Hematopoietic multipotent progenitor cell treated with erythropoietin and hydrocortisone succinate and interleukin-3 and kit ligand, for 15 days (in vitro differentiated cells): ENCODE data around the gene FPR1.
A peak's percentile ranks its signal among the peaks of the same experiment; 100 is the strongest.

Experiments used
- DNase-seq: peaks from one replicate; pipeline ENCODE4 v3.0.0-alpha.2; 2015; ENCODE audit warnings: low spot score

The FPR1 gene

DNA sequence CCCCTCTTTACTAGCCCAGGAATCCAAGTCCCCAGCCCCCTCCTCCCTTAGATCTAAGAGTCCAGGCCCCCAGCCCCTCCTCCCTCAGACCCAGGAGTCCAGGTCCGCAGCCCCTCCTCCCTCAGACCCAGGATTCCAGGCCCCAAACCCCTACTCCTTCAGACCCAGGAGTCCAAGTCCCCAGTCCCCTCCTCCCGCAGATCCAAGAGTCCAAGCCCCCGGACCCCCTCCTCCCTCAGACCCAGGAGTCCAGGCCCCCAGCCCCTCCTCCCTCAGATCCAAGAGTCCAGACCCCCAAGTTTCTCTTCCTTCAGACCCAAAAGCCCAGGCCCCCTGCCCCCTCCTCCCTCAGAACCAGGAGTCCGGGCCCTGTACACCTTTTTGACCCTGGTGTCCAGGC is 47.1 kb downstream of the FPR1 start:
- no peak for DNase-seq

DNA sequence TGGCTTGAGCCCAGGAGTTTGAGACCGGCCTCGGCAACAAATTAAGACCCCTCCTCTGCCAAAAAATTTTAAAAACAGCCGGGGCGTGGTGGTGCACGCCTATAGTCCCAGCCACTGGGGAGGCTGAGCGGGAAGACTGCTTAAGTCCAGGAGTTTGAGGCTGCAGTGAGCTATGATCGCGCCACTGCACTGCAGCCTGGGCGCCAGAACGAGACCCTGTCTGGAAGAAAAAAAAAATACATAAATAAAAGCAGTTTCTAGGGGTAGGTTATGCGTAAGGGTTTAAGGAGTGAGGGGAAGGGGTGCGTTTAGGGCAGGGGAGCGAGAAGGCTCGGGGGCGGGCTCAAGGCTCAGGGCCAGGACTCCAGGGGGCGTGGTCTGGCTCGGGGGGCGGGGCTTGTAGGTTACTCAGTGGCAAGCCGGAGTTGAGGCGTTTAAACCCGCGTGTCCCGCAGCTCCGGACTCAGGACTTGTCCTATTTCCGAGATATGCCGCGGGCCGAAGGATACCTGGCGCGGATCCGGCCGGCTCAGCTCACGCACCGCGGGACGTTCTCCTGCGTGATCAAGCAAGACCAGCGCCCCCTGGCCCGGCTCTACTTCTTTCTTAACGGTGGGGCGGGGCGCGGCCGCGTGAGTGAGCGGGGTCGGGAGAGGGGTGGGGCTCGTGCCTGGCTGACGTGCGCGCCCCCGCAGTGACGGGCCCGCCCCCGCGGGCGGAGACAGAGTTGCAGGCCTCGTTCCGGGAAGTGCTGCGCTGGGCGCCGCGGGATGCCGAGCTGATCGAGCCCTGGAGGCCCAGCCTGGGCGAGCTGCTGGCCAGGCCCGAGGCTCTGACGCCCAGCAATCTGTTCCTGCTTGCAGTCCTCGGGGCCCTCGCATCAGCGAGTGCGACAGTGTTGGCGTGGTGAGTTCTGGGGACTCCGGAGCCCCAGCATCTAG is 47.8 kb downstream of the FPR1 start:
- peak; percentile 84 for DNase-seq

DNA sequence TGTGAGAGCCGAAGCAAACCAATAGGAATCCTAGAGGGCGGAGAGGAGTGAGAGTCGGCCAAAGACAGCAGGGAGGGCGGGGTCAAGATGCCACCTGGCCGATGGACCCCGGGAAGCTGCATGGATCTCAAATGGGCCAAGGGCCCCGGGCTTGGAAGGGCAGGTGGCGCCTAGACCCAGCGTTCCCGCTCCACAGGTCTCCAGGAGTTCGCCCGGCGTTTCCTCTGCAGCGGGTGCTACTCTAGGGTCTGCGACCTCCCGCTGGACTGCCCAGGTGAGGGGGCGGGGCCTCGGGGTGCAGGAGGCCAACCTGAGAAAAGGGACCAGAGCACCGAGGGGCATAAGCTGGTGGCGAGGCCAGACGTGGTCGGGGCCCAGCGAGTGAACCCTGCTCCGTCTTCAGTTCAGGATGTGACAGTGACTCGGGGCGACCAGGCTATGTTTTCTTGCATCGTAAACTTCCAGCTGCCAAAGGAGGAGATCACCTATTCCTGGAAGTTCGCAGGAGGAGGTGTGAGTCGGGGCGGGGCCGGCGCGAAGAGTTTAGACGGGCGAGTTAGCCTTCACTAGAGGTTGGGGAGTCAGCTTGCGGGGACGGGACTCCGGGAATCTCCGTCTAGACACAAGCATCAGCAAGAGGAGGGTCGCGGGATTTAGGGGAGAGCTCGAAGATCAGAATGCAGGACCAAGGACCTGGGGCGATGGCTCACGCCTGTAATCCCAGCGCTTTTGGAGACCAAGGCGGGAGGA is 48.7 kb downstream of the FPR1 start:
- no peak for DNase-seq

DNA sequence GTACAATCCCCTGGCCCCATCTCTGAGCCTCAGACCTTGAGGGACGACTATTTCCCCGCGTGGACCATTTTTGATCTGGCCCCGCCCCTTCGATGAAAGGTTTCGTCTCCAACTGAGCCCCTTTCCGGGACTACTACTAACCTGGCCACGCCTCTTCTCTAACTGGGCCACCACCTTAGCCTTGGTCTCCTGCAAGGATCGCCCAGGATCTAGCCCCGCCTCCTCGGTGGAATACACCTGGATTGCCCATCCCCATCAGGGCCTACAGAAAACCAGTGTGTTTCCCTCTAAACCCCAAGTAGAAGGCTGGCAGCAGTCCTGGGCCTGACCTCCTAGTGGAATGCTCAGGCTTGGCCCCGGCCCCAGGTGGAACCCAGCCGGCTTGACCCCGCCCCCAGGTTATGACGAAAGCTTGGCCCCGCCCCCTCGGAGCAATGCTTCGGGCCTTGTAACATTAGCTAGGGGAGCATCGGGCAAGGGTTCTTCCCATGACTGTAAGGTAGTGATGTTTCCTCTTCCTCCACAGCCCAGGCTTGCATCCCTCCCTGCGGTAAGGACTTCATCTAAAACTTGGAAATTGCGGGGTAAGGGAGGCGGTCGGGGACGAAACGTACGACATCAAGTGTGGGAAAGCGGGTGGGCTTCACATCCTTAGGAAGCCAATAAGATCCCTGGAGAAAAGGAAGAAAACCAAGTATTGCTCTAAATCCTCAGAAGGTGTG is 49.4 kb downstream of the FPR1 start:
- DNase-seq, result peak; percentile 37

DNA sequence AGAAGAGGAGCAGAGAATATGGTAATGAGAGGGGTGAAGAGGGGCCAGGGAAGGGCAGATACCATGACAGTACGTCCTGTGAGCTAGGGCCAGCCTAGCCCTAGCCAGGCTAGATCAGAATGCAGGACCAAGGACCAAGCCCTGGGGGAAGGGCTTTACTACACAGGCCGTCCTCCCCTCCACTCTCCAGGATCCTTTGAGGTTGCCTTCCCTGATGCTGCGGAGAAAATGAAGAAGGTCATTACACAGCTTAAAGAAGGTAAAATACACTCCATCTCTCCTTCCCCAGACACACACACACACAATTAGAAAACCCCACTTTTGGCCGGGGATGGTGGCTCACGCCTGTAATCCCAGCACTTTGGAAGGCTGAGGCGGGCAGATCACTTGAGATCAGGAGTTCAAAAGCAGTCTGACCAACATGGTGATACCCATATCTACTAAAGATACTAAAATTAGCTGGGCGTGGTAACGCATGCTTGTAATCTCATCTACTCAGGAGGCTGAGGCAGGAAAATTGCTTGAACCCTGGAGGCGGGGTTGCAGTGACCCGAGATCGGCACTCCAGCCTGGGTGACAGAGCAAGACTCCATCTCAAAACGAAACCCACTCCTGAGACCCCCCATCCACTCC is 50.1 kb downstream of the FPR1 start:
- no peak for DNase-seq

DNA sequence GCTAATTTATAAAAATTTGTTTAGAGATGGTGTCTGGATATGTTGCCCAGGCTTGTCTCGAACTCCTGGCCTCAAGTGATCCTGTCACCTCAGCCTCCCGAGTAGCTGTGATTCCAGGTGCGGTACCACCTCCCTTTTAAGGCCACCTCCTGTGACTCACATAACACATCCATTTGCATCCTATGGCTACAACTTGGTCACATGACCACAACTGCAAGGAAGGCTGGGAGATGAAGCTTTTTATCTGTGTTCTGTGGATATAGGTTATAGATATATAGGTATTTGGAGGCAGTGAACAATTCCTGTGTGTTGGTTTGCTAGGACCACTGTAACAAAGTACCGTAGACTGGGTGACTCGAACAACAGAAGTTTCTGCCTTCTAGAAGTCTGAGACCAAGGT is 52.5 kb downstream of the FPR1 start:
- no peak for DNase-seq

DNA sequence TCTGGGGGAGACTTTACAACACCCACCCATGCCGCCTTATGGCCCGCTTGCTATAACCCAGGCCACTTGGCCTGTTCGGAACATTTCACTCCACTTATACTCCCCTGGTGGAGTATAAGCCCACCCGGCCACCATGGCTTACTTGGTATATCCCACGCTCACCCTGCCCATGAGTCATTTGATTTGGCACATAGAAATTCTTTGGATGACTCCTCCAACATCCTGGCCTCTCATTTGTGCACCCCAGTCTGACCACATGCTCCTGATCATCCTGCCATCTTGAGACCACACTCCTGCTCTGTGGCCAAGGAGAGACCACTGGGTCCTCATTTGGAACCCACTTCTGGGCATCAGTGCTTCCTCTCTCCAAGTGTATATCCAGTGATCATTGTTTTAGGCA is 53.4 kb downstream of the FPR1 start:
- DNase-seq, result no peak

DNA sequence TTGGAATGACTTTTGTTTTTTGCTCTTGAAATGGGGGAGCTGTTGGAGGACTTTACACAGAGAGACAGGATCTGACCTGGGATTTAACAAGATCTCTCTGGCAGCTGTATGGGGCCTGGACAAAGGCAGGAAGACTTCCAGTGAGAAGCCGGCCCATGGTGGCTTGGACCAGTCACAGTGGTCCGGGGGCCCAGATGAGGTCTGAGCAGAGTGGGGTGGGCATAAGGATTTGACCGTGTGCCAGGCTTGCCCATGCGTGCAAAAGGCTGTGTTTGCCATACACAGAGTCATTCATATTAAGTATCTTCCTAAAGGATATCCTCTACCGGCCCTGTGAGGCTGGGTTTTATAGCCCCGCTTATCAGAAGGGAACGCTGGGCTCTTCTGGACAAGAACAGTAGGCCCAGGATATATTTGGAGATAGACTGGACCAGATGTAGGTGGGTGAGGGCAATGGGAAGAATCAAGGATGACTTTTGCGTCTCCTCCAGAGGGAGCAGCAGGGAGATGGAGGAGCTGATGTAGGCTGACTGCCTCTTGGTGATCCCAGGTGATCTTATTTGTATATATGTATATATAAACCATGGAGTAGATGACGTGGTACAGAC is 54.4 kb downstream of the FPR1 start:
- DNase-seq, result no peak

DNA sequence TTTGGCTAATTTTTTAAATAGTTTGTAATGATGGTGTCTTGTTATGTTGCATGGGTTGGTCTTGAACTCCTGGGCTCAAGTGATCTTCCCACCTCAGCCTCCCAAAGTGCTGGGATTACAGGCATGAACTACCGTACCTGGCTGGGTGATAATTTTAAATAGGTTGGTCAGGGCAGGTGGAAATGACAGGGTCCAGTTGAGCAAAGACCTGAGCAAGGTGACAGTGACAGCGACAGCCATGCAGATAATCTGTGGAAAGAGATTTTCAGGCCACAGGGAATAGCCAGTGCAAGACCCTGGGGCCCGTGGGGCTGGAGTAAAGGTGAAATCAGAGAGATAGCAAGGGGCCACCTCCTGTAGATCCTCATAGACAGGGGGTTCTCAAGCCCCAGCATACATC is 55.1 kb downstream of the FPR1 start:
- DNase-seq, result no peak
